Activated CD4-positive, alpha-beta T cell treated with anti-CD3 and anti-CD28 coated beads for 4 hours (primary cell): Measurements from ENCODE around the gene DFFB.

Experiments used
- DNase-seq, 2 donors: peaks; one replicate each; pipeline ENCODE4 v3.0.0-alpha.2; 2020

Gene DFFB

DNA sequence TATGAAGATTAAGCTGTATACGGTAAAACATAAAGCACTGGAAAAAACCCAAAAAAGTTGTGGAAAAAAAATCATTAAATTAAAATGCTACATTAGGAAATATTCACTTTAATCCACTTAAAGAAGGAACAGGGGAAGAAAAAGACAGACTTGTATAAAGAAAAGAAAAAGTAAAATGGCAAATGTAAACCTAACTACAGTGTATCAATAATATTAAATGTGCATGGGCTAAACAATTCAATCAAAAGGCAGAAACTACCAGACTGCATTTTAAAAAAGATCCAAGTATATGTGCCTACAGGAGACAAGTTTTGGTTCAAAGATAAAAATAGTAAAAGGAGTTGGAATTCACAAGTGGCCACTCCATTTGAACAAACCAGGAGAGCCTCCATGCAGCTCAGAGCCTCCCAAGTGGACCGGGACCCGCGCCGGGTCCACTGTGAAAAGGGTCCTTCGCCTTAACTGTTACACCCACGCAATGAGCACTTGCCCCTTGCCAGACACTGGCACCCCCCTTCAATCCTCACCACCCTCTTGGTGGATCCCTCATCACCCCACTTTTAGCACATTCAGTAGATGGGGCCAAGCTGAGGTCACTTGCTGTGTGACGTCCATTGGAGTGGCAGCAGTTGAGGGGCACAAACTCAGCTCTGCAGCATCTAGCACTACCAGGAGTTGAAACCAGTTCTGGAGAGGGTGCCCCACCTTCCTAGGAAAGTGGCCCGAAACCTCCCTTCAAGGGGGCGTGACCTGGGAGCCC is 41.9 kb downstream of the DFFB start:
- no peak for DNase-seq

DNA sequence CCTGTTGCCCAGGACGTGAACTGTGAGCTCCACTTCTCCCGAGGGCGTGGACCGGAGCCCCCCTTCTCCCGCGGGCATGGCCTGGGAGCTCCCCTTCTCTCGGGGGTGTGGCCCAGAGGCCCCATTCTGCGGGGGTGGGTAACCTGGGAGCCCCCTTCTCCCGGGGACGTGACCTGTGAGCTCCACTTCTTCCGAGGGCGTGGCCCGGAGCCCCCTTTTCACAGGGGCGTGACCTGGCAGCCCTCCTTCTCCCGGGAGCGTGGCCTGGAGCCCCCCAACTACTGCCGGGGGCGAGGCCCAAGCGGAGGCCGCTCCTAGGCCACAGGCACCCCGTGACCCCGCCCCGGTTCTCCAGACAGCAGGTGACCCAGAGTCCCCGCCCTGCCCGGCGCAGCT is 42.5 kb downstream of the DFFB start:
- DNase-seq: no peak

DNA sequence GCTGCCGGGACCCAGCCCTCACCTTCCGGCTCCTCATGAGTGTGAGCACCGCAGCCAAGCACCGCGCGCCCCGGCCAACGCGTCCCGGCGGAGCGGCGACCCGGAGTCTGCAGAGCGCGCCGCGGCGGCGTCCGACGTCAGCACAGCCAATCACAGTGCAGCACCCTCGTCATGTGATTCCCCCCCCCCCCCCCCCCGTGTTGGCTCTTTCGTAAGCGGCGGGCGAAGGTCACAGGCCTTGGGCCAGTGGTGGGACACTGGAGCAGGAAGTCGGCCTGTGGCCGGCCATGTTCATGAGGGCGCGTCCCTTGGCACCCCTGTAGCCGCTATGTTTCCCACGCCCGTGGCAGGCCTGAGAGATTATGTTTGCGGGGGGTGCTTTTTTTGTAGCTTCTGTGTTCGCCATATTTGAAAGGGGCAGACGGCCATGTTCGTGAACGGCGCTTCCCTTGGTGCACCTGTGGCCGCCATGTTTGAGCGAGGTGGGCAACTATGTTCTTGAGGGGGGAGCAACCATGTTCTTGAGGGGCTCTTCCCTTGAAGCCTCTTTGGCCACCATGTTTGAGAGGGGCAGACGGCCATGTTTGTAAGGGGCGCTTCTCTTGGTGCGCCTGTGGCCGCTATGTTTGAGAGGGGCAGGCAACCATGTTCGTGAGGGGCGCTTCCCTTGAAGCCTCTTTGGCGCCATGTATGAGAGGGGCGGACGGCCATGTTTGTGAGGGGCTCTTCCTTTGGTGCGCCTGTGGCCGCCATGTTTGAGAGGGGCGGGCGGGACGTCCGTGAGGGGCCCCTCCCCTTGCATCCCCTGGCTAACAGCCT is 43.1 kb downstream of the DFFB start, which contains the start of gene C1orf174:
C1orf174 (minus strand) TSS at position 123 of the 819 bp plus-strand sequence; CDS start at position 37, 86 bp downstream.
- peak; percentile 90 to 94 for DNase-seq

DNA sequence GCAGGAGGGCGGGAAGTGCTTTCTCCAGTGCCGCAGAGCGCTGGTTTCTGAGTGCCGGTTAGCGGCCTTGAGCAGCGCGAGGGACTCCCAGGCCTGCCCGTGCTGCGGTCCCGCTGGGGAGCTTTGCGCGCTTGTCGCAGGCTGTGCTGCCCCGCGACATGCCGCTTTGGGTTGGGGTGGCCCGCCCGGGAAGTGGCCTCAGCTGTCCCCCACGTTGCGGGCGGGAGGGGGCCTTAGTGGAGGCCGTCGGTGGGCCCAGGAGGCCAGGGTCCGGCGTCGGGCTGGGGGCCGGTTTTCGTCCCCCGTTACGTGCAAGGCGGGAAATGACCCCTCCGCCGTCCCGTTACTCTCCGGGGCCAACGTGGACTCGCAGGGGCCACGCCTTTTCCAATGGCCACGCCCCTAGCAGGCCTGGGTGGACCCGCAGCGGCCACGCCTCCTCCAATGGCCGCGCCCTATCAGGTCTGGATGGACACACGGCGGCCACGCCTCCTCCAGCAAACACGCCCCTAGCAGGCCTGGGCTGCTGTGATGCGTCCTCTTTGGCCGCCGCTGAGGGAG is 43.8 kb downstream of the DFFB start:
- DNase-seq: peak; percentile 73 to 77

GRCh38 chr1:3902111-3902511 is 44.8 kb downstream of the DFFB start:
- DNase-seq: no peak

DNA sequence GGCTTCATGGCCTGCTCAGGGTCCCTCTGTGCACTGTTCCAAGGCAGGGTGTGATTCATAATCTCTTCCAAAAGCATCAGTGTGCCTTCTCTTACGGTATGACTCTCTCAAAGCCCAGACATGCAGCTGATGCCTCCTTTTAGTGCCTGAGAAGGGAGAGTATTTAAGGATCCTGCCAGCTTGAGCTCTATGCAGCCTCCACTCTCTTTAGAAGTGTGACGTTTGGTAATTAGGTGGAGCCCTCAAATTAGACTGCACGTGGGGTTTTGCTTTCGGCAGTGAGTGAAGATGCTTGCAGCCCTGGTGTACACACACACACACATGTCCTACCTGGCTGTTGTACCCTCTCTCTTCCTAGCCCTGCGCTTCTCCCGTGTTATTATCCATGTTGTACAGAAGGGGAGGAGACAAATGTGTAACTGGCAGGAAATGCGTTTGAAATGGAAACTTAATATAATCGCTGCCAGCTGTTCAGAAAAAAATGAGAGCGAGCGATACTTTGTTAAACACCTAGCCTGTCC is 45.4 kb downstream of the DFFB start:
- no peak for DNase-seq

GRCh38 chr1:3903141-3904005 is 46.1 kb downstream of the DFFB start:
- DNase-seq: no peak

GRCh38 chr1:3904006-3904842 is 46.9 kb downstream of the DFFB start:
- DNase-seq: no peak

DNA sequence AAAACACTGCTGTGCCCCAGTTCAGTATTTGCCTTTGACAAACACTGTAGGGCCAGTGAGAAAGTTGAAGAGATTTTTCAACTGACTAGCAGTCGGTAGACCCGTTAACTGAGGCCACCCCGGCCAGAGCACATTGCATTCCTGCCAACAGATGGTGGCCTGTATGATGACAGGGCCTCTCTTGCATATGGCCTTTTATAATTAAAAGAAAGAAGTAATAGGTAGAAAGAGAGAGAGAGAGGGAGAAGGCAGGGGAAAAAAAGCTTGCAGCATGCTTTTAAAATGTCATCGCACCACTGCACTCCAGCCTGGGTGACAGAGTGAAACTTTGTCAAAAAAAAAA is 47.5 kb downstream of the DFFB start:
- DNase-seq: no peak

GRCh38 chr1:3905266-3905952 is 48.1 kb downstream of the DFFB start:
- DNase-seq: no peak

DNA sequence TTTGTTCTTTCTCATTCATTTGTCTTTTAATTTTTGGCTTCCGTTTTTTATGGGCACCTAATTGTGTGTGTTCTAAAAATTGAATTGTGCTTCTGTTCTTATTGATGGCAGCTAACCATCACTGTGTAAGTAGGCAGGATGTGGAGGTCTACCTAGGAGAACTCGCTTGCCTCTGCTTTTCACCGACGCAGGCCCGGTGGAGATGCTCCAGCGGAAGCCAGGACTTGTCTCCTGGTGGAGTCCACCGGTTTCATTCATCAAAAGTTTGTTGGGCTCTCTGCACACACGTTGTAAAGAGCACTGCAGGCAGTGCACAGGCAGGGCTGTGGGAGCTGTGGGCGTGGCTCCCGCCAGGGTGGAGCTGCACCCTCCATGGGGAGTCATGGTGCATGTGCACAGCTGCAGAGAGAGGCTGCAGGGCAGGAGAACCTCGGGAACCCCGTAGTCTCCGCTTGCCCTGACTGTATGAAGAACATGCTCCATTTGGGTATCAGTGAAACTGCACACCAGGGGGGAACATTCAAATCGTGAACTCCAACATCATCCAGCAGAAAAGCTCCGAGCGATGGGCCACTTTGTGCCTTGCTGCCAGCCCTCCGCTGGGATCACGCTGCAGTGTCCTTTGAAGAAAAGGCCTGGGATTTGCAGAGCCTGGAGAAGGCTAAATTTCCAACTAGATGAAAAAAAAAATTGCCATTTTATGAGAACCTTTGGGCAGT is 48.8 kb downstream of the DFFB start:
- DNase-seq: no peak

GRCh38 chr1:3906672-3907020 is 49.4 kb downstream of the DFFB start:
- no peak for DNase-seq

DNA sequence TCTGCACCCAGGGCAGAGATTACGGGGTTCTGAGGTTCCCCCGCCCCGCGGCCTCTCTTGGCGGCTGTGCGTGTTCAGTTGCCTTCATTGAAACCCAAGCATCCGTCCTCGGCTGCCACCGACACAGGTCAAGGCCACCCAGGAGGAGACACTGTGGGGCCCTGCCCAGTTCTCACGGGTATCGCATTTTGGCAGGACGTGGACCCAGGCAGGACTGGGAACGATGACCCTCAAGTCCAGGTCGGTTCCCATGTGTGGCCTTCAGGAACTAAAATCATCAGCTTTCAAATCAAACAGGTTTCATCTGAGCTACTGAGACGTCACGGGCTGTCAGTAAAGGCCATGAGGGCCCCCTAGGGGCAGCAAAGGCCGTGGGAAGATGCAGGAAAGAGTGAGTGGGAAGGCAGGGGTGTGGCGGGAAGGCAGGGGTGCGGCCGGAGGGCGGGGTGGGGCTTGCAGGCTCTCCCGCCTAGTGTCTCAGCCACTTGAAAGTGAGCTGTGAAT is 49.8 kb downstream of the DFFB start:
- DNase-seq: no peak

DNA sequence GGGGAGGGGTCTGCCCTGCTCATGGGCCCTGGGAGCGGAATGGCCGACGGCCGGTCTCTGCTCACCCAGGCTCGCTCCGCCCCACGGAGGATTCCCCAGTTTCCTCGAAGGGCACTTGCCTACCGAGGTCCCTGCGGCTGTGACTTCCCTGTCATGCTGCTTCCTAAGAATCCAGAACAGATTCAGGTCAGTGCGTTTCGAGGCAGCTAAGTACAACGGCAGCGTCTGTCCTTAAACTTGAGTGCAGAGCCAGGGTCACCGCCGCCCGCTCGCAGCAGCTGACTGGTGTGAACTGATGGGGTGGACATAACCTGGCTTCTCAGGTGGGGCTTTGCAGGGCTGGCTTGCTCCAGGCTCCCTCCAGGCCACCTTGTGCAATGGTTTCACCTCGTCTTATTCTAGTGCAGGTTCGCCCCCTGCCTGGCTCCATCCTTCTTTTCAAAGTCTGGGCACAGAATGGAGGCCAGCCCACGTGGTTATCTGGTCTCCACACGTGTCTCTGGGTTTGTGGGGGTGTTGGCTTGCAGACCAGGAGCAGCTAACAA is 50.4 kb downstream of the DFFB start:
- no peak for DNase-seq

DNA sequence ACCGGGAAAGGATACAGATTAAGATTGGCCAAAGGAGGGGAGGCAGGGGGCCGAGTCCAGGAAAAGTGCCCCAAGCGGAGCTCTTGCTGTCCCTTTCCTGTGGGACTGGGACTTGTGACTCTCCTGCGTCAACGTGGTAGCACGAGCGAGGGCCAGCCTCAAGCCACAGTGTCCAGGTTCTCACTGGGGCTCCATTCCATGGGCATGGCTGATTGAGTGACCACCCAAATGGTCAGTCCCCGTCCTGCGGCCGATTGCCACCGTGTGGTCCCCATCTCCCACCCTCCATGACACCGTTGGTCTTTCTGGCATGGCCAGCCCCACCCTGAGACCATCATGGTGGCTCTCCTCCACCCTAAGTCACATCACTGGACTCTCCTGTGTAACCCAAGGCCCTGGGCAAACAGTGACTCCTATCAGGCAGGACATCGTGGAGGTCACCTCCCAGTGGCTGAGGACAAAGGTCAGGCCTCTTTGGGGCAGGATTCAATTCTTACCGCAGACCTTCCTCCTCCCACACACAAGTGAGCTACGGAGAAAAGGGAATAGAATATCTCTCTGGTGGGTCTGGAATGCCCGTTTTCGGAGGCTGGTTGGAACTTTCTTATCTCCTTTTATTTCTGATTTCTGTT is 51.7 kb downstream of the DFFB start:
- no peak for DNase-seq

DNA sequence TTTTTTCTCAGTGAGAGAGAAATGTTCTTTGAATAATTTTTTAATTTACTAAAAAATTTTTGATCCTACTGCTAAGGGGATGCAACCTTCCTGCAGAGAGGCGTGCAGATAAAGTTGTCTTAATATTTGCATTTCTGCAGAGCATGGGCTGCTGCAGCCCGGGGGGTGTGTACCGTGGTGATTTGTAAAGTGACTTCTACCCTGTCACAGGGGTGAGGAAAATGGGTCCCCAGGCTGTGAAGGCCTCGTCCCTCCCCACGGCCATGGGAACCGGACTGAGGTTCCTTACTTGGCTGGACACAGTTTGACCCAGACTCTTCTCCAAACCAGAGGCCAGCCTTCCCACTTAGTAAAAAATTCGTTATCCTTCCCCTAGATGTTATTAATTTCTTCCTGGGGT is 52.3 kb downstream of the DFFB start:
- DNase-seq: no peak

DNA sequence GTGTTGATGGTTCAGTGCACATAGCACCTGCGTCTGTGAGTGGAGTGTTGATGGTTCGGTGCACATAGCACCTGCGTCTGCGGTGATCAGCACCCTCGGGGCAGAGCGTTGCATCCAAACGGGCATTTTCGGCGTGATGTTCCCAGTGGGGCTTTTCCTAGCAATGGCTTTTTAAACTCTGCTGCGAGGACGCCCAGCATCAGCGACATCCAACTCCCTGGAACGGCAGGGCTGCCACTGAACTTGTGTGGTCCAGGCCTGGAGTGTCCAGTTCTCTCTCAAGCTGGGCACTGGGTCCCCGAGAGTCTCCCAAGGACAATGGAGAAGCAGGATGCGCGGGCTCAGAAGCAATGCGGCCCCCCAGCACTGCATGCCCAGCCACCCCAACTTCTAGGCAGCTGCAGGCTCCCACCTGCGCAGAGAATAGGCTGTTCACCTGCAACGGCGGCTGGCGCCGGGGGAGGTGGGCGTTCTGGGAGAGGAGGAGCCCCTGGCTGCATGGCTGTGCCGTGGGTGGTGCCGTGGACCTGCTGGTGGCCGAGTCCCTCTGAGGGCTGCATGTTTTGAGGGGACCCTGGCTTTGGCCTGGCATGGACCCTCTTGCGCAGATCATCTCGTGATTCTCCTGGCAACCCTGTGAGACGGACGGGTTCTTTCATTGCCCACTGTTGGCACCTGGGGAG is 52.9 kb downstream of the DFFB start:
- no peak for DNase-seq

DNA sequence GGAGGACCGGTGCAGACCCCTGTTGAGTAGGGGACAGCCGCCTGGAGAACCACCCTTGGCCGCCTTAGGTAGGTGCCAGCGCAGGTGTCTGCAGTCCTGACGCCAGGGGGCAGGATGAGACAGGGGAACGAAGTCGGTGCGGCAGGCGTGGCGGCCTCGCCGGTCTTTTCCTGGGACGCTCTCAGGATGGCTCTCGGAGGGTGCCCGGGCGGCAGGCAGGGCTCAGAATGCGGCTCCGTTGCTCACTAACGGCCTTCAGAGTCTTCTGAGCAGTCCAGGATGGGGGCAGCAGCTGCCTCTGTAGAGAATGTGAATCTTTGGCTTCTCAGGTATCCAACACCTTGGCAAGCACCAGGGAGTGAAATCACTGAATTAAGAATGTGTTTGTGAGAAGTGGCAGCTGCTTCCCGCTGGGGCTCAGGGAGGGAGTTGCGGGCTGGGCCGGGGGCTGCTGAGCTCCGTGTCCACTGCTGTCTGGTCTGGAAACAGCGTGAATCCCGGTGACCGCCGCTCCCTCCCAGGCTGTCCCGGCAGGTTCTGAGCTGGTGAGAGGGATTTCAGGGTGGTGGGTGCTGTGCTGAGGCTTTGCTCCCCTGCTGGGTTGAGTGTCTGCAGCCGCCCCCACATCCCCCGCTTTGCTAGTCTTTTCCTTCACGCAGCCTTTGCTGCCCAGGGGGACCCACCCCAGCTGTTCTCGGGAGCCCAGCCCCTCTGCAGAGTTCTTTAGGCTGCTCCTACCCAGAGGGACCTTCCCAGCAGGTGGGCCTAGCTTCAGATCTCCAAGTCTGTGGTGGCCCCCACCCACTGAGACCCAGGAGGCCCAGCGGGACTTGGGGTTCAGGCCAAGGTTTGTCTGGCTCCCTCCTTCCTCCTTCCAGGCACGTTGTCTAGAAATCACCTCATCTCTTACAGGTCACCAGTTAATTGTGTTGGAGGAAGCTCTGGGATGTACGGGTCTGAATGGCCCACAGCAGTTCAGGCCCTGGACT is 53.9 kb downstream of the DFFB start:
- peak; percentile 75 to 83 for DNase-seq
